ENCODE results near the gene PRKCA.

The PRKCA gene

GRCh38 chr17:66542129-66542966 lies 239.9 kb downstream of the PRKCA start:
- Histone ChIP-seq H3K4me3 (ENCODE audit: low read depth, low read length) (peak overlapping the region; percentile 31; the same call in 1 of the 2 replicates), H3K36me3 (ENCODE audit: insufficient read depth, low read length) (peaks cover 17% of the 10 kb centered on the region), H3K27me3 (ENCODE audit: insufficient read depth, low read length) (no peaks in the 10 kb centered on the region), H3K4me1 (ENCODE audit: control insufficient read depth, insufficient read depth, low read length, unreplicated experiment) (peaks cover 65% of the 10 kb centered on the region), H2AFZ (ENCODE audit: low read length, unreplicated experiment) (no peak overlapping the region), H3K27ac (ENCODE audit: low read depth, low read length) (peak overlapping the region; percentile 70), H3K79me2 (ENCODE audit: control insufficient read depth, insufficient read depth, low read length, unreplicated experiment) (peaks cover 75% of the 10 kb centered on the region)

- H2AFZ ChIP-seq (ENCODE audit: low read length, unreplicated experiment): no peak overlapping the region
- H3K79me2 ChIP-seq (ENCODE audit: control insufficient read depth, insufficient read depth, low read length, unreplicated experiment): peaks cover 76% of the 10 kb centered on the region
- H3K4me1 ChIP-seq (ENCODE audit: control insufficient read depth, insufficient read depth, low read length, unreplicated experiment): peaks cover 72% of the 10 kb centered on the region
- peaks cover 17% of the 10 kb centered on the region for H3K36me3 ChIP-seq (ENCODE audit: insufficient read depth, low read length)
- no peaks in the 10 kb centered on the region for H3K27me3 ChIP-seq (ENCODE audit: insufficient read depth, low read length)
- H3K27ac ChIP-seq (ENCODE audit: low read depth, low read length): peak overlapping the region; percentile 70
- peak overlapping the region; percentile 31; the same call in 1 of the 2 replicates for H3K4me3 ChIP-seq (ENCODE audit: low read depth, low read length)
These were observed 240.6 kb downstream of the PRKCA start for GRCh38 chr17:66542967-66543520.

- H3K36me3 ChIP-seq (ENCODE audit: insufficient read depth, low read length): peaks cover 17% of the 10 kb centered on the region
- H3K27ac ChIP-seq (ENCODE audit: low read depth, low read length): peak overlapping the region; percentile 70
- no peak overlapping the region for H2AFZ ChIP-seq (ENCODE audit: low read length, unreplicated experiment)
- H3K4me3 ChIP-seq (ENCODE audit: low read depth, low read length): peak overlapping the region; percentile 29; the same call in 1 of the 2 replicates
- no peaks in the 10 kb centered on the region for H3K27me3 ChIP-seq (ENCODE audit: insufficient read depth, low read length)
- H3K79me2 ChIP-seq (ENCODE audit: control insufficient read depth, insufficient read depth, low read length, unreplicated experiment): peaks cover 74% of the 10 kb centered on the region
- peaks cover 76% of the 10 kb centered on the region for H3K4me1 ChIP-seq (ENCODE audit: control insufficient read depth, insufficient read depth, low read length, unreplicated experiment)
These were observed 241.1 kb downstream of the PRKCA start for GRCh38 chr17:66543526-66543925.

GRCh38 chr17:66545918-66546317 lies 243.5 kb downstream of the PRKCA start:
- Histone ChIP-seq H3K79me2 (ENCODE audit: control insufficient read depth, insufficient read depth, low read length, unreplicated experiment) (peaks cover 82% of the 10 kb centered on the region), H3K27me3 (ENCODE audit: insufficient read depth, low read length) (no peaks in the 10 kb centered on the region), H3K27ac (ENCODE audit: low read depth, low read length) (no peak overlapping the region), H3K4me3 (ENCODE audit: low read depth, low read length) (no peak overlapping the region), H3K4me1 (ENCODE audit: control insufficient read depth, insufficient read depth, low read length, unreplicated experiment) (peaks cover 79% of the 10 kb centered on the region), H2AFZ (ENCODE audit: low read length, unreplicated experiment) (no peak overlapping the region), H3K36me3 (ENCODE audit: insufficient read depth, low read length) (peaks cover 17% of the 10 kb centered on the region)

GRCh38 chr17:66547151-66547865 lies 244.9 kb downstream of the PRKCA start:
- Histone ChIP-seq H3K79me2 (ENCODE audit: control insufficient read depth, insufficient read depth, low read length, unreplicated experiment) (peaks cover 76% of the 10 kb centered on the region), H3K27me3 (ENCODE audit: insufficient read depth, low read length) (no peaks in the 10 kb centered on the region), H3K4me1 (ENCODE audit: control insufficient read depth, insufficient read depth, low read length, unreplicated experiment) (peaks cover 70% of the 10 kb centered on the region), H3K36me3 (ENCODE audit: insufficient read depth, low read length) (peaks cover 17% of the 10 kb centered on the region), H3K4me3 (ENCODE audit: low read depth, low read length) (peak overlapping the region; percentile 26; the same call in 1 of the 2 replicates), H3K27ac (ENCODE audit: low read depth, low read length) (peak overlapping the region; percentile 82), H2AFZ (ENCODE audit: low read length, unreplicated experiment) (no peak overlapping the region)

- no peaks in the 10 kb centered on the region for H3K27me3 ChIP-seq (ENCODE audit: insufficient read depth, low read length)
- peak overlapping the region; percentile 82 for H3K27ac ChIP-seq (ENCODE audit: low read depth, low read length)
- H3K4me1 ChIP-seq (ENCODE audit: control insufficient read depth, insufficient read depth, low read length, unreplicated experiment): peaks cover 61% of the 10 kb centered on the region
- peaks cover 17% of the 10 kb centered on the region for H3K36me3 ChIP-seq (ENCODE audit: insufficient read depth, low read length)
- peaks cover 69% of the 10 kb centered on the region for H3K79me2 ChIP-seq (ENCODE audit: control insufficient read depth, insufficient read depth, low read length, unreplicated experiment)
- peak overlapping the region; percentile 26; the same call in 1 of the 2 replicates for H3K4me3 ChIP-seq (ENCODE audit: low read depth, low read length)
- no peak overlapping the region for H2AFZ ChIP-seq (ENCODE audit: low read length, unreplicated experiment)
These were observed 245.7 kb downstream of the PRKCA start for GRCh38 chr17:66548158-66548557.

GRCh38 chr17:66548659-66549310 lies 246.4 kb downstream of the PRKCA start:
- Histone ChIP-seq H3K79me2 (ENCODE audit: control insufficient read depth, insufficient read depth, low read length, unreplicated experiment) (peaks cover 69% of the 10 kb centered on the region), H3K4me3 (ENCODE audit: low read depth, low read length) (peak overlapping the region; percentile 26; the same call in 1 of the 2 replicates), H2AFZ (ENCODE audit: low read length, unreplicated experiment) (no peak overlapping the region), H3K27ac (ENCODE audit: low read depth, low read length) (peak overlapping the region; percentile 82), H3K27me3 (ENCODE audit: insufficient read depth, low read length) (no peaks in the 10 kb centered on the region), H3K36me3 (ENCODE audit: insufficient read depth, low read length) (peaks cover 17% of the 10 kb centered on the region), H3K4me1 (ENCODE audit: control insufficient read depth, insufficient read depth, low read length, unreplicated experiment) (peaks cover 55% of the 10 kb centered on the region)

GRCh38 chr17:66549311-66549704 lies 246.9 kb downstream of the PRKCA start:
- Histone ChIP-seq H3K27ac (ENCODE audit: low read depth, low read length) (peak overlapping the region; percentile 82), H3K27me3 (ENCODE audit: insufficient read depth, low read length) (no peaks in the 10 kb centered on the region), H3K4me1 (ENCODE audit: control insufficient read depth, insufficient read depth, low read length, unreplicated experiment) (peaks cover 50% of the 10 kb centered on the region), H3K4me3 (ENCODE audit: low read depth, low read length) (no peak overlapping the region), H2AFZ (ENCODE audit: low read length, unreplicated experiment) (no peak overlapping the region), H3K79me2 (ENCODE audit: control insufficient read depth, insufficient read depth, low read length, unreplicated experiment) (peaks cover 67% of the 10 kb centered on the region), H3K36me3 (ENCODE audit: insufficient read depth, low read length) (peaks cover 17% of the 10 kb centered on the region)

- Histone ChIP-seq H2AFZ (ENCODE audit: low read length, unreplicated experiment) (no peak overlapping the region), H3K36me3 (ENCODE audit: insufficient read depth, low read length) (peaks cover 17% of the 10 kb centered on the region), H3K4me1 (ENCODE audit: control insufficient read depth, insufficient read depth, low read length, unreplicated experiment) (peaks cover 49% of the 10 kb centered on the region), H3K79me2 (ENCODE audit: control insufficient read depth, insufficient read depth, low read length, unreplicated experiment) (peaks cover 62% of the 10 kb centered on the region), H3K27ac (ENCODE audit: low read depth, low read length) (peak overlapping the region; percentile 82), H3K27me3 (ENCODE audit: insufficient read depth, low read length) (no peaks in the 10 kb centered on the region), H3K4me3 (ENCODE audit: low read depth, low read length) (peak overlapping the region; percentile 43; the same call in 1 of the 2 replicates)
These were observed 247.4 kb downstream of the PRKCA start for GRCh38 chr17:66549731-66550207.

- Histone ChIP-seq H3K4me1 (ENCODE audit: control insufficient read depth, insufficient read depth, low read length, unreplicated experiment) (peaks cover 46% of the 10 kb centered on the region), H3K27ac (ENCODE audit: low read depth, low read length) (no peak overlapping the region), H3K4me3 (ENCODE audit: low read depth, low read length) (no peak overlapping the region), H2AFZ (ENCODE audit: low read length, unreplicated experiment) (no peak overlapping the region), H3K36me3 (ENCODE audit: insufficient read depth, low read length) (no peaks in the 10 kb centered on the region; the same call in 1 of the 2 replicates), H3K27me3 (ENCODE audit: insufficient read depth, low read length) (no peaks in the 10 kb centered on the region), H3K79me2 (ENCODE audit: control insufficient read depth, insufficient read depth, low read length, unreplicated experiment) (peaks cover 48% of the 10 kb centered on the region)
These were observed 249.4 kb downstream of the PRKCA start for GRCh38 chr17:66551839-66552238.

Data from ACC112 (cell line).